GM12878 (cell line): ENCODE results near the gene PFDN4.

ENCODE experiments used
- BCL3 ChIP-seq: IDR thresholded peaks from 2 replicates; pipeline ENCODE4 v1.6.1; 2011; ENCODE audit warnings: borderline replicate concordance, low read depth, mild to moderate bottlenecking, moderate library complexity, low read length; ENCODE audit not compliant: insufficient read depth, poor library complexity, severe bottlenecking
- CBFB ChIP-seq: IDR thresholded peaks from 2 replicates; pipeline ENCODE4 v1.6.1; 2016; ENCODE audit warnings: antibody characterized with exemption, low read depth
- CHD4 ChIP-seq: fragments of 200-600 bp; sonication (generic); IDR thresholded peaks from 2 replicates; pipeline ENCODE4 v1.6.1; 2016; ENCODE audit warnings: mild to moderate bottlenecking
- HDAC6 ChIP-seq: fragments of 200-600 bp; sonication (generic); IDR thresholded peaks from one replicate; pipeline ENCODE4 v1.8.0; 2017; ENCODE audit warnings: antibody characterized with exemption; ENCODE audit not compliant: unreplicated experiment
- NFXL1 ChIP-seq: fragments of 450-650 bp; IDR thresholded peaks from 2 replicates; pipeline ENCODE4 v1.6.1; 2017; ENCODE audit warnings: antibody characterized with exemption, mild to moderate bottlenecking, borderline replicate concordance
- PBX3 ChIP-seq: IDR thresholded peaks from 2 replicates; pipeline ENCODE4 v1.6.1; 2011; ENCODE audit warnings: mild to moderate bottlenecking, low read depth, low read length, moderate library complexity; ENCODE audit not compliant: insufficient replicate concordance
- POLR2AphosphoS5 ChIP-seq: IDR thresholded peaks from 2 replicates; pipeline ENCODE4 v1.6.1; 2011; ENCODE audit warnings: mild to moderate bottlenecking, low read length, inconsistent platforms
- TAF1 ChIP-seq: IDR thresholded peaks from 2 replicates; pipeline ENCODE4 v1.6.1; 2011; ENCODE audit warnings: mild to moderate bottlenecking, low read depth, low read length, borderline replicate concordance
- ZNF24 ChIP-seq: fragments of 450-650 bp; IDR thresholded peaks from 2 replicates; pipeline ENCODE4 v1.6.1; 2017; ENCODE audit warnings: antibody characterized with exemption, mild to moderate bottlenecking
- TF ChIP-seq, protein P1 (sequence below), 3 experiments: IDR thresholded peaks in 2 of 3; conservative IDR thresholded peaks in 1 of 3; 2 replicates each; pipeline ENCODE4 v1.5.1; 2011; ENCODE audit warnings: low read depth in 3 of 3, low read length in 3 of 3, mild to moderate bottlenecking in 3 of 3, control low read depth in 2 of 3, moderate library complexity in 2 of 3, inconsistent platforms in 1 of 3, mixed read lengths in 1 of 3; ENCODE audit not compliant: control insufficient read depth in 2 of 3, insufficient read depth in 1 of 3; ENCODE audit errors: extremely low read depth in 1 of 3

DNA sequence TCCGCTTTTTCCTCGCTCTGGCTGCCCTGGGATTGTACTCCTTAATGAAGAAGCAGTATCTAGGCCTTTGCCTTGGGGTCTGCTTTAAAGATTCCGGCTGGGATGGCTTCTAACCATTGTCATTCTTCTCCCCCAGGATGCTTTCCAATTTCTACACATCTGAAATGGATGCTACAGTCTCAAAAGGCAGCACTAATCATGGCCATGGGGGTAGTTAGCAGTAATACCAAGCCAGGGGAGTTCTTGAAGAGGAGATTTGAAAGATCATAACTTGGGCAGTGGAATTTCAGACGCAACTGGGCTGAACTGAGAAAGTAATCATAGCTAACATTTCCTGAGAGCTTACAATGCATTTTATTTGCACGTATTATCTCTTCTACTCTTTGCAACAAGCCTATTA, 3.4 kb upstream of the PFDN4 start:
- TF ChIP-seq NFXL1 (no peak), CBFB (no peak), ZNF24 (no peak), BCL3 (no peak), CHD4 (no peak), TAF1 (no peak), HDAC6 (no peak), PBX3 (no peak), POLR2AphosphoS5 (no peak)
- TF ChIP-seq, protein P1, sequence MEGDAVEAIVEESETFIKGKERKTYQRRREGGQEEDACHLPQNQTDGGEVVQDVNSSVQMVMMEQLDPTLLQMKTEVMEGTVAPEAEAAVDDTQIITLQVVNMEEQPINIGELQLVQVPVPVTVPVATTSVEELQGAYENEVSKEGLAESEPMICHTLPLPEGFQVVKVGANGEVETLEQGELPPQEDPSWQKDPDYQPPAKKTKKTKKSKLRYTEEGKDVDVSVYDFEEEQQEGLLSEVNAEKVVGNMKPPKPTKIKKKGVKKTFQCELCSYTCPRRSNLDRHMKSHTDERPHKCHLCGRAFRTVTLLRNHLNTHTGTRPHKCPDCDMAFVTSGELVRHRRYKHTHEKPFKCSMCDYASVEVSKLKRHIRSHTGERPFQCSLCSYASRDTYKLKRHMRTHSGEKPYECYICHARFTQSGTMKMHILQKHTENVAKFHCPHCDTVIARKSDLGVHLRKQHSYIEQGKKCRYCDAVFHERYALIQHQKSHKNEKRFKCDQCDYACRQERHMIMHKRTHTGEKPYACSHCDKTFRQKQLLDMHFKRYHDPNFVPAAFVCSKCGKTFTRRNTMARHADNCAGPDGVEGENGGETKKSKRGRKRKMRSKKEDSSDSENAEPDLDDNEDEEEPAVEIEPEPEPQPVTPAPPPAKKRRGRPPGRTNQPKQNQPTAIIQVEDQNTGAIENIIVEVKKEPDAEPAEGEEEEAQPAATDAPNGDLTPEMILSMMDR (IDR thresholded peaks at IDR 0.05 in 2 of 3, conservative IDR thresholded peaks at IDR 0.05 in 1 of 3; ENCODE audit: control insufficient read depth in 2 of 3, extremely low read depth in 1 of 3, insufficient read depth in 1 of 3, low read depth in 3 of 3, low read length in 3 of 3) = no peak
